Tibial artery (tissue), 4 donors: ENCODE data around the gene AK5.

ENCODE experiments used
- DNase-seq, 2 donors: peaks; one replicate each; pipeline ENCODE4 v3.0.0-alpha.2; 2019
- H3K27ac ChIP-seq, 2 donors: fragments of 200-600 bp; sonication (generic) in 1 of 2; 1 replicate in 1 of 2; 2 replicates in 1 of 2; pipeline ENCODE4 v1.5.1; 2018 to 2019; ENCODE audit warnings: mild to moderate bottlenecking in 1 of 2
- H3K27me3 ChIP-seq, 2 donors: fragments of 200-600 bp; sonication (generic) in 1 of 2; one replicate each; pipeline versions ENCODE4 v1.5.1 to v1.6.0; 2016 to 2019
- H3K36me3 ChIP-seq, 3 donors: fragments of 200-600 bp; sonication (generic) in 2 of 3; one replicate each; pipeline ENCODE4 v1.5.1; 2016 to 2019; ENCODE audit warnings: mild to moderate bottlenecking in 2 of 3
- H3K4me1 ChIP-seq, 4 donors: fragments of 200-600 bp; sonication (generic) in 2 of 4; 1 replicate in 3 of 4; 2 replicates in 1 of 4; pipeline ENCODE4 v1.5.1; 2016 to 2019
- H3K4me3 ChIP-seq, 2 donors: fragments of 200-600 bp; sonication (generic) in 1 of 2; 1 replicate in 1 of 2; 2 replicates in 1 of 2; pipeline ENCODE4 v1.5.1; 2018 to 2019; ENCODE audit warnings: mild to moderate bottlenecking in 2 of 2
- H3K9me3 ChIP-seq, 3 donors: fragments of 200-600 bp; sonication (generic) in 1 of 3; one replicate each; pipeline ENCODE4 v1.5.1; 2016 to 2019
- intact Hi-C: fragments of 100-400 bp; cut with DNase I; formaldehyde crosslinking; loops from one replicate; pipeline ENCODE4 v1.15.0; 2023; ENCODE audit warnings: low total_unique reads
- TF ChIP-seq, protein P1 (sequence below), 2 experiments: fragments of 200-600 bp in 1 of 2; fragments of 450-650 bp in 1 of 2; IDR thresholded peaks; one replicate each; pipeline ENCODE4 v1.5.1; 2017 to 2019; ENCODE audit warnings: antibody characterized with exemption in 2 of 2, mild to moderate bottlenecking in 1 of 2, moderate library complexity in 1 of 2

AK5 gene

DNA sequence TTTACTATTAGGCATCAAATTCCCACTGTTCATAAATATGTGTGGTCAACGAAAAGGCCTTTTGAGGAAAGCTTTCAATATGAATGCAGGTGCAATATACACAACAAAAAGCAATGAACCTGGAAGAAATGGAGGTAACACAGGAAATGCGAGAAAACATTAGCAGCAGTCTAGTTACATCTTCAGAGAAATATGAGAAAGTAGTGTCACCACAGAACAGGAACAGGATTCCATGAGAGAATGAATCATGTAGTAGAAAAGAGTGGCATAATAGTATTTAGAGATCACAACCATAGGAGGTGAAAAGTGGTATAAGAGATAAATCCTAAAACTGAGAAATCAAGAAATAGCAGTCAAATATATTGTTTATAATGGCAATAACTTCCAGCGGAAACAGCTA is 103.7 kb downstream of the AK5 start:
- H3K27me3 ChIP-seq, result no peaks in the 10 kb centered on the region
- H3K4me1 ChIP-seq, result no peaks in the 10 kb centered on the region
- H3K27ac ChIP-seq, result no peak overlapping the region
- H3K9me3 ChIP-seq, result no peaks in the 10 kb centered on the region
- intact Hi-C loops, result no loop called here
- DNase-seq, result no peak
- H3K4me3 ChIP-seq, result no peak overlapping the region
- TF ChIP-seq, protein P1, sequence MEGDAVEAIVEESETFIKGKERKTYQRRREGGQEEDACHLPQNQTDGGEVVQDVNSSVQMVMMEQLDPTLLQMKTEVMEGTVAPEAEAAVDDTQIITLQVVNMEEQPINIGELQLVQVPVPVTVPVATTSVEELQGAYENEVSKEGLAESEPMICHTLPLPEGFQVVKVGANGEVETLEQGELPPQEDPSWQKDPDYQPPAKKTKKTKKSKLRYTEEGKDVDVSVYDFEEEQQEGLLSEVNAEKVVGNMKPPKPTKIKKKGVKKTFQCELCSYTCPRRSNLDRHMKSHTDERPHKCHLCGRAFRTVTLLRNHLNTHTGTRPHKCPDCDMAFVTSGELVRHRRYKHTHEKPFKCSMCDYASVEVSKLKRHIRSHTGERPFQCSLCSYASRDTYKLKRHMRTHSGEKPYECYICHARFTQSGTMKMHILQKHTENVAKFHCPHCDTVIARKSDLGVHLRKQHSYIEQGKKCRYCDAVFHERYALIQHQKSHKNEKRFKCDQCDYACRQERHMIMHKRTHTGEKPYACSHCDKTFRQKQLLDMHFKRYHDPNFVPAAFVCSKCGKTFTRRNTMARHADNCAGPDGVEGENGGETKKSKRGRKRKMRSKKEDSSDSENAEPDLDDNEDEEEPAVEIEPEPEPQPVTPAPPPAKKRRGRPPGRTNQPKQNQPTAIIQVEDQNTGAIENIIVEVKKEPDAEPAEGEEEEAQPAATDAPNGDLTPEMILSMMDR (IDR thresholded peaks at IDR 0.05), result no peak
- no peaks in the 10 kb centered on the region for H3K36me3 ChIP-seq

GRCh38 chr1:77386276-77386675 is 104.5 kb downstream of the AK5 start:
- intact Hi-C loops, result no loop called here
- no peaks in the 10 kb centered on the region for H3K9me3 ChIP-seq
- TF ChIP-seq, protein P1 (IDR thresholded peaks at IDR 0.05), result no peak
- no peaks in the 10 kb centered on the region for H3K36me3 ChIP-seq
- no peaks in the 10 kb centered on the region for H3K4me1 ChIP-seq
- H3K4me3 ChIP-seq, result no peak overlapping the region
- no peaks in the 10 kb centered on the region for H3K27me3 ChIP-seq
- DNase-seq, result no peak
- no peak overlapping the region for H3K27ac ChIP-seq

GRCh38 chr1:77387553-77387952 is 105.7 kb downstream of the AK5 start:
- no peaks in the 10 kb centered on the region for H3K36me3 ChIP-seq
- no peak overlapping the region for H3K27ac ChIP-seq
- DNase-seq, result no peak
- intact Hi-C loops, result no loop called here
- TF ChIP-seq, protein P1 (IDR thresholded peaks at IDR 0.05), result no peak
- H3K9me3 ChIP-seq, result no peaks in the 10 kb centered on the region
- H3K4me1 ChIP-seq, result peaks cover 0 to 6% (median under 1%) of the 10 kb centered on the region in 4 donors
- H3K27me3 ChIP-seq, result no peaks in the 10 kb centered on the region
- H3K4me3 ChIP-seq, result no peak overlapping the region

- H3K9me3 ChIP-seq, result no peaks in the 10 kb centered on the region
- intact Hi-C loops, result no loop called here
- no peak overlapping the region for H3K27ac ChIP-seq
- H3K4me3 ChIP-seq, result no peak overlapping the region
- H3K4me1 ChIP-seq, result peaks cover 0 to 12% (median 2%) of the 10 kb centered on the region in 4 donors
- H3K36me3 ChIP-seq, result no peaks in the 10 kb centered on the region
- DNase-seq, result no peak
- H3K27me3 ChIP-seq, result no peaks in the 10 kb centered on the region
- TF ChIP-seq, protein P1 (IDR thresholded peaks at IDR 0.05), result no peak
Observed at GRCh38 chr1:77388661-77389060, 106.8 kb downstream of the AK5 start.

- no peak overlapping the region for H3K27ac ChIP-seq
- H3K4me1 ChIP-seq, result peaks cover 0 to 46% (median 18%) of the 10 kb centered on the region in 4 donors
- no peaks in the 10 kb centered on the region for H3K36me3 ChIP-seq
- H3K27me3 ChIP-seq, result no peaks in the 10 kb centered on the region
- DNase-seq, result no peak
- H3K4me3 ChIP-seq, result no peak overlapping the region
- no peaks in the 10 kb centered on the region for H3K9me3 ChIP-seq
- TF ChIP-seq, protein P1 (IDR thresholded peaks at IDR 0.05), result no peak
- intact Hi-C loops, result no loop called here
Observed at GRCh38 chr1:77392486-77392885, 110.7 kb downstream of the AK5 start.

DNA sequence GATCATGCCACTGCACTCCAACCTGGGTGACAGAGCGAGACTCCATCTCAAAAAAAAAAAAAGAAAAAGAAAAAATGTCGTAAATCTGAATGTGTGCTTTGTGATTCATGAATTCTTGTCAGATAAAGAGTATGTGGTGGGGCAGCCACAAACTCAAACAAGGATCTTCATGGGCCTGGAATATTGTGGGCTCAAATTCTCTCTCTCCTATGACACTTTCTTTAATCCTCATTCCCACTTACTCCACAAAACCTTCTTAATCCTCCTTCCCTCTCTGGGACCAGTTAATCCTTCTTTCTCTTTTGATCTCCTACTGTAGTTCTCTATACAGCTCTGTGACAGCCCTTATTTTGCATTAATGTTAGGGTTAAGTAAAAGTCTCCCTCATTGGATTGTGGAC is 112.3 kb downstream of the AK5 start:
- H3K4me3 ChIP-seq, result no peak overlapping the region
- intact Hi-C loops, result no loop called here
- no peaks in the 10 kb centered on the region for H3K27me3 ChIP-seq
- H3K4me1 ChIP-seq, result peaks cover 0 to 57% (median 25%) of the 10 kb centered on the region in 4 donors
- no peak overlapping the region for H3K27ac ChIP-seq
- TF ChIP-seq, protein P1 (IDR thresholded peaks at IDR 0.05), result no peak
- no peaks in the 10 kb centered on the region for H3K36me3 ChIP-seq
- DNase-seq, result no peak
- H3K9me3 ChIP-seq, result no peaks in the 10 kb centered on the region
